Parathyroid adenoma (tissue), 2 donors: ENCODE data around the gene RASA1.

ENCODE experiments used
- H2AFZ ChIP-seq: fragments of 300-600 bp; sonication (generic); one replicate; pipeline ENCODE4 v1.7.0; 2017; ENCODE audit warnings: antibody characterized with exemption, mild to moderate bottlenecking
- H3K27ac ChIP-seq: fragments of 300-600 bp; sonication (generic); one replicate; pipeline ENCODE4 v1.7.0; 2017
- H3K27me3 ChIP-seq: fragments of 300-600 bp; sonication (generic); one replicate; pipeline ENCODE4 v1.7.0; 2017; ENCODE audit warnings: low read length; ENCODE audit not compliant: control insufficient read depth, insufficient read depth
- H3K36me3 ChIP-seq: fragments of 300-600 bp; sonication (generic); one replicate; pipeline ENCODE4 v1.7.0; 2017; ENCODE audit warnings: low read length; ENCODE audit not compliant: control insufficient read depth, insufficient read depth
- H3K4me1 ChIP-seq: fragments of 300-600 bp; sonication (generic); one replicate; pipeline ENCODE4 v1.7.0; 2017; ENCODE audit warnings: control low read depth
- H3K4me2 ChIP-seq: fragments of 300-600 bp; sonication (generic); one replicate; pipeline ENCODE4 v1.7.0; 2017; ENCODE audit warnings: low read length
- H3K4me3 ChIP-seq: fragments of 300-600 bp; sonication (generic); one replicate; pipeline ENCODE4 v1.7.0; 2017; ENCODE audit warnings: low read depth, low read length
- H3K79me2 ChIP-seq: fragments of 300-600 bp; sonication (generic); one replicate; pipeline ENCODE4 v1.7.0; 2017; ENCODE audit warnings: control low read depth
- H3K9ac ChIP-seq: fragments of 300-600 bp; sonication (generic); one replicate; pipeline ENCODE4 v1.7.0; 2017; ENCODE audit warnings: mild to moderate bottlenecking
- H3K9me3 ChIP-seq: fragments of 300-600 bp; sonication (generic); one replicate; pipeline ENCODE4 v1.7.0; 2017; ENCODE audit warnings: low read length; ENCODE audit not compliant: control insufficient read depth
- CTCF ChIP-seq: fragments of 300-600 bp; sonication (generic); IDR thresholded peaks from one replicate; pipeline ENCODE4 v1.7.0; 2017; ENCODE audit warnings: antibody characterized with exemption, mild to moderate bottlenecking
- donor health status: primary hyperparathyroidism.

The RASA1 gene

GRCh38 chr5:87241555-87241954 is 26.1 kb upstream of the RASA1 start:
- H3K27me3 ChIP-seq: no peaks in the 10 kb centered on the region
- no peak for TF ChIP-seq CTCF
- no peaks in the 10 kb centered on the region for H3K9me3 ChIP-seq
- no peak overlapping the region for H3K4me2 ChIP-seq
- no peaks in the 10 kb centered on the region for H3K4me1 ChIP-seq
- H3K9ac ChIP-seq: no peak overlapping the region
- no peaks in the 10 kb centered on the region for H3K36me3 ChIP-seq
- no peaks in the 10 kb centered on the region for H3K79me2 ChIP-seq
- no peak overlapping the region for H3K27ac ChIP-seq
- no peak overlapping the region for H2AFZ ChIP-seq
- H3K4me3 ChIP-seq: no peak overlapping the region

- Histone ChIP-seq H3K36me3 (no peaks in the 10 kb centered on the region), H3K9ac (no peak overlapping the region), H3K4me3 (no peak overlapping the region), H3K79me2 (no peaks in the 10 kb centered on the region), H3K4me2 (no peak overlapping the region), H3K27me3 (no peaks in the 10 kb centered on the region), H2AFZ (no peak overlapping the region), H3K27ac (no peak overlapping the region), H3K4me1 (no peaks in the 10 kb centered on the region), H3K9me3 (no peaks in the 10 kb centered on the region)
- TF ChIP-seq CTCF: no peak
These were observed 25.4 kb upstream of the RASA1 start for GRCh38 chr5:87242242-87242641.

GRCh38 chr5:87243161-87243844 is 24.4 kb upstream of the RASA1 start:
- Histone ChIP-seq H3K4me1 (no peaks in the 10 kb centered on the region), H3K79me2 (no peaks in the 10 kb centered on the region), H3K4me2 (no peak overlapping the region), H3K27ac (no peak overlapping the region), H3K36me3 (no peaks in the 10 kb centered on the region), H3K27me3 (no peaks in the 10 kb centered on the region), H3K9ac (no peak overlapping the region), H2AFZ (no peak overlapping the region), H3K9me3 (no peaks in the 10 kb centered on the region), H3K4me3 (no peak overlapping the region)
- TF ChIP-seq CTCF: no peak

GRCh38 chr5:87245451-87245850 is 22.2 kb upstream of the RASA1 start:
- H3K36me3 ChIP-seq: no peaks in the 10 kb centered on the region
- H2AFZ ChIP-seq: no peak overlapping the region
- no peaks in the 10 kb centered on the region for H3K9me3 ChIP-seq
- no peaks in the 10 kb centered on the region for H3K27me3 ChIP-seq
- no peak overlapping the region for H3K4me3 ChIP-seq
- TF ChIP-seq CTCF: no peak
- H3K9ac ChIP-seq: no peak overlapping the region
- no peak overlapping the region for H3K27ac ChIP-seq
- H3K4me2 ChIP-seq: no peak overlapping the region
- no peaks in the 10 kb centered on the region for H3K79me2 ChIP-seq
- H3K4me1 ChIP-seq: no peaks in the 10 kb centered on the region

- Histone ChIP-seq H2AFZ (no peak overlapping the region), H3K27ac (no peak overlapping the region), H3K79me2 (no peaks in the 10 kb centered on the region), H3K27me3 (no peaks in the 10 kb centered on the region), H3K4me2 (no peak overlapping the region), H3K9me3 (no peaks in the 10 kb centered on the region), H3K36me3 (no peaks in the 10 kb centered on the region), H3K4me3 (no peak overlapping the region), H3K4me1 (no peaks in the 10 kb centered on the region), H3K9ac (no peak overlapping the region)
- TF ChIP-seq CTCF: no peak
These were observed 21.6 kb upstream of the RASA1 start for GRCh38 chr5:87246061-87246460.
